Measurements from ENCODE around the gene VAMP4. TPM values are rescaled to one million over a fixed set of nuclear protein-coding genes. Genes with fewer than 3 reads are reported as not detected.

The VAMP4 gene
- total RNA-seq, 1 donor from 2014 or later, result 5.0 TPM

DNA sequence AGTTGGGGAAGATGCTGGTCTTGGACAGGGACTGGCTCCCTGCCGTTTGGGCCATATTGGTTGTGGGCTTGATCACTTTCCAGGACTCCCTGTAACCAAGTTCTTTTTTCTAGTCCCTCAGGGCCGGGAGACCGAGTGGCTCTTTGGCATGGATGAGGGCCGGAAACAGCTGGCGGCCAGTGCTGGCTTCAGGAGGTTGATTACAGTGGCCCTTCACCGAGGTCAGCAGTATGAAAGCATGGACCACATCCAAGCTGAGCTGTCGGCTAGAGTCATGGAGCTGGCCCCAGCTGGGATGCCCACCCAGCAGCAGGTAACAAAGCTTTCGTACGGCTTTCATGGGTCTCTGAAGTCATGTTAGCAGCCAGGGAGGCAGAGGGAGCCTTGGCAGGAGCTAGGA, 43.9 kb upstream of the VAMP4 start:
- H3K36me3 ChIP-seq (ENCODE audit: control insufficient read depth, insufficient read depth, low read length), result peaks cover 24% of the 10 kb centered on the region
- FAIRE-seq, result no peak
- DNase-seq (ENCODE audit: low read depth), result no peak
- H3K4me3 ChIP-seq (ENCODE audit: low read depth, low read length), result no peak overlapping the region
- H3K27me3 ChIP-seq (ENCODE audit: control insufficient read depth, insufficient read depth, low read length), result no peaks in the 10 kb centered on the region
- TF ChIP-seq, protein P1, sequence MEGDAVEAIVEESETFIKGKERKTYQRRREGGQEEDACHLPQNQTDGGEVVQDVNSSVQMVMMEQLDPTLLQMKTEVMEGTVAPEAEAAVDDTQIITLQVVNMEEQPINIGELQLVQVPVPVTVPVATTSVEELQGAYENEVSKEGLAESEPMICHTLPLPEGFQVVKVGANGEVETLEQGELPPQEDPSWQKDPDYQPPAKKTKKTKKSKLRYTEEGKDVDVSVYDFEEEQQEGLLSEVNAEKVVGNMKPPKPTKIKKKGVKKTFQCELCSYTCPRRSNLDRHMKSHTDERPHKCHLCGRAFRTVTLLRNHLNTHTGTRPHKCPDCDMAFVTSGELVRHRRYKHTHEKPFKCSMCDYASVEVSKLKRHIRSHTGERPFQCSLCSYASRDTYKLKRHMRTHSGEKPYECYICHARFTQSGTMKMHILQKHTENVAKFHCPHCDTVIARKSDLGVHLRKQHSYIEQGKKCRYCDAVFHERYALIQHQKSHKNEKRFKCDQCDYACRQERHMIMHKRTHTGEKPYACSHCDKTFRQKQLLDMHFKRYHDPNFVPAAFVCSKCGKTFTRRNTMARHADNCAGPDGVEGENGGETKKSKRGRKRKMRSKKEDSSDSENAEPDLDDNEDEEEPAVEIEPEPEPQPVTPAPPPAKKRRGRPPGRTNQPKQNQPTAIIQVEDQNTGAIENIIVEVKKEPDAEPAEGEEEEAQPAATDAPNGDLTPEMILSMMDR (IDR thresholded peaks at IDR 0.05; ENCODE audit: insufficient read depth, low read length, severe bottlenecking), result no peak

DNA sequence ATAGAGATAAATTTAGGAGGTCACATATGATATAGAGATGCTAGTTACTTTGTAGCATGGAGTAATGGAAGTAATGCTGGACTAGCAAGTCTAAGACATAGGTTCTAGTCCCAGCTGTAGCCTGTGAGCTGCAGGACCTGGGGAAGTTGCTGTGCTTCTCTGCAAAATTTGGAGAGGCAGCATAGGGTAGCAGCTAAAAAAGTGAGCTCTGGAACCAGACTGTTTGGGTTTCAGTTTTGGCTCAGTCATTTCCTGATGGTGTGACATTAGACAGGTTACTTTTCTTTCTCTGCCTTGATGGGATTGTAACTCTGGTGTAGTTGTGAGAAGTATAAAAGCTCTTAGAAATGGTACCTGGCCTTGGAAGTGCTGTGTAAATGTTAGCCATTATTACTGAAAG, 42.9 kb upstream of the VAMP4 start:
- TF ChIP-seq, protein P1 (IDR thresholded peaks at IDR 0.05; ENCODE audit: insufficient read depth, low read length, severe bottlenecking), result no peak
- FAIRE-seq (no peak), DNase-seq (ENCODE audit: low read depth) (no peak)
- H3K4me3 ChIP-seq (ENCODE audit: low read depth, low read length), result no peak overlapping the region
- H3K27me3 ChIP-seq (ENCODE audit: control insufficient read depth, insufficient read depth, low read length), result no peaks in the 10 kb centered on the region
- peaks cover 22% of the 10 kb centered on the region for H3K36me3 ChIP-seq (ENCODE audit: control insufficient read depth, insufficient read depth, low read length)

DNA sequence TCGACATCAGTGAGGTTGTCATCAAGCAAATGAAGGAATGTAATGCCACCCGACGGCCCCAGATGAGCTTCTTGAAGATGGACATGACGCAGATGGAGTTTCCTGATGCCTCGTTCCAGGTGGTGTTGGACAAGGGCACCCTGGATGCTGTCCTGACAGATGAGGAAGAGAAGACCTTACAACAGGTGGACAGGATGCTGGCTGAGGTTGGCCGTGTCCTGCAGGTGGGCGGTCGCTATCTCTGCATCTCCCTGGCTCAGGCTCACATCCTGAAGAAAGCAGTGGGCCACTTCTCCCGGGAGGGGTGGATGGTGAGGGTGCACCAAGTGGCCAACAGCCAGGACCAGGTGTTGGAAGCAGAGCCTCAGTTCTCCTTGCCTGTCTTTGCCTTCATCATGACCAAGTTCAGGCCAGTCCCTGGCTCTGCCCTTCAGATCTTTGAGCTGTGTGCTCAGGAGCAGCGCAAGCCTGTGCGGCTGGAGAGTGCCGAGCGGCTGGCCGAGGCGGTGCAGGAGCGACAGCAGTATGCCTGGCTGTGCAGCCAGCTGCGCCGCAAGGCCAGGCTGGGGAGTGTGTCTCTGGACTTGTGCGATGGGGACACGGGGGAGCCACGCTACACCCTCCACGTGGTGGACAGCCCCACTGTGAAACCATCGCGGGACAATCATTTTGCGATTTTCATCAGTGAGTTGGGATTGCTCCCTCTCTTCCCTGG, 42.1 kb upstream of the VAMP4 start:
- TF ChIP-seq, protein P1 (IDR thresholded peaks at IDR 0.05; ENCODE audit: insufficient read depth, low read length, severe bottlenecking), result no peak
- H3K36me3 ChIP-seq (ENCODE audit: control insufficient read depth, insufficient read depth, low read length), result peaks cover 21% of the 10 kb centered on the region
- DNase-seq (ENCODE audit: low read depth), result no peak
- no peak for FAIRE-seq
- H3K27me3 ChIP-seq (ENCODE audit: control insufficient read depth, insufficient read depth, low read length), result no peaks in the 10 kb centered on the region
- H3K4me3 ChIP-seq (ENCODE audit: low read depth, low read length), result no peak overlapping the region

DNA sequence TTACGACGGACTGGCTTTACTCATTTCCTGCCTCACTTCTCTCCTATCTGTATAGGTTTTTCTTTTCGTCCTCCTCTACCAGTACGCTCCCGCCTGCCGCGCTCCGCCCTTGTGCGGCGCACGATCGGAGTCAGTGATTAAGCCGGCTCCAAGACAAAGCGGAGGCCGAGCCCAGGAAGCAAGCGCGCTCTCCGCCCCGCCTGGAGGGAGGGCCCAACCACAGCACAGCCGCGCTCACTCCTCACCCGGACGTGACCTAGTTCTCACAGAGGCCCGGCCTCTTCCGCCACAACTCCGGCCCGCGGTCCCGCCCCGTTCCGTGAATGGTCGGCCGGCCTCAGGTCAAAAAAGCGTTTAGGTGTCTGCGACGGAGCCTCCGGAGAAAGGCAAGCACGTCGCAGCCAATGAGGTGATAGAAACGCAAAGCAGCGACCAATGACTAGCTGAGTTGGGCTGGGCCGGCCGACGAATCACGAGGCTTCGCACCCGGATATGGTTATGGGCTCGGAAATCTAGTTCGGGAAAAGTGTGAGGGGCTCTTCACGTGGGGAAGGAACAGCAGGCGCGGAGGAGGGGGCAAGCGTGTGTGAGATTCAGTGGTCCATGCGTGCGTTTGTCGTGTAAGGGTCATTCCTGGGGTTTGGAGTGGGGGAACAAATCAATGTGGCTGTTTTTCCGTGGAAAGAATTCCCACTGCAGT, 39.5 kb upstream of the VAMP4 start, which contains the start of gene METTL13:
Gene METTL13 (plus strand): TSS at position 485 of the 700 bp plus-strand sequence. CDS start 308 bp downstream, outside the sequence.
- no peaks in the 10 kb centered on the region for H3K27me3 ChIP-seq (ENCODE audit: control insufficient read depth, insufficient read depth, low read length)
- peaks cover 13% of the 10 kb centered on the region for H3K36me3 ChIP-seq (ENCODE audit: control insufficient read depth, insufficient read depth, low read length)
- TF ChIP-seq, protein P1 (IDR thresholded peaks at IDR 0.05; ENCODE audit: insufficient read depth, low read length, severe bottlenecking), result no peak
- DNase-seq (ENCODE audit: low read depth), result peak; percentile 96
- FAIRE-seq, result peak; percentile 7
- H3K4me3 ChIP-seq (ENCODE audit: low read depth, low read length), result peak within 1 kb of the TSS; percentile 86

DNA sequence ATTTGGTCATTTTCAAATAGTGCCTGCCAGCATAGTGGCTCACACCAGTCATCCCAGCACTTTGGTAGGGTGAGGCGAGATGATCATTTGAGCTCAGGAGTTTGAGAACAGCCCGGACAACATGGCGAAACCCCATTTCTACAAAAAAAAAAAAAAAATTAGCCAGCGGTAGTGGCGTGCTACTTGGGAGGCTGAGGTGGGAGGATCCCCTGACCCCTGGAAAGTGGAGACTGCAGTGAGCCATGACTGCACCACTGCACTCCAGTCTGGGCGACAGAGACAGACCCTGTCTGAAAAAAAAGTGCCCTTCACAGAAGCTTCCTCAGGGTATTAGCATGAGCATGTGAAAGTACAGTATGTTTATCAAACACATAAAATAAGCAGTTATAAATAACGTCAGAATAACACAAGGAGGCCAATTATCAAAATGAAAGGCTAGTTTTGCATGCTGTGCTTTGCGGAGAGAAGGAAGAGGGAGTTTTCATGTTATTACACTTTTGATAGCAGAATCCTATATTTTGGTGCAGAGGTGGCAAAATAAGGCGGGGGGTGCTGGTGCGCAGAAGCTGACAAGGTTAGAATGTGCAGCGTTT, 38.8 kb upstream of the VAMP4 start:
- no peaks in the 10 kb centered on the region for H3K27me3 ChIP-seq (ENCODE audit: control insufficient read depth, insufficient read depth, low read length)

More for the DNA sequence above, 38.8 kb upstream of the VAMP4 start:
- FAIRE-seq, result no peak
- Histone ChIP-seq H3K36me3 (ENCODE audit: control insufficient read depth, insufficient read depth, low read length) (peaks cover 10% of the 10 kb centered on the region), H3K4me3 (ENCODE audit: low read depth, low read length) (peak overlapping the region; percentile 37)
- DNase-seq (ENCODE audit: low read depth), result no peak
- TF ChIP-seq, protein P1 (IDR thresholded peaks at IDR 0.05; ENCODE audit: insufficient read depth, low read length, severe bottlenecking), result no peak
